RPMI8226 (cell line): ENCODE results near the gene MRPL37.
"Not testable (repeated sequence)": the region's sequence is repeated elsewhere in the genome, so short reads cannot be mapped to it uniquely, and the experiment has no call there.

ENCODE experiments used
- DNase-seq: peaks from one replicate; pipeline ENCODE4 v3.0.0-alpha.2; 2015

MRPL37 gene

GRCh38 chr1:54220004-54220811 is 20.2 kb downstream of the MRPL37 start:
- no peak for DNase-seq

- DNase-seq, result no peak
Observed at GRCh38 chr1:54221113-54221834, 21.3 kb downstream of the MRPL37 start.

GRCh38 chr1:54221867-54222484 is 22.0 kb downstream of the MRPL37 start:
- no peak for DNase-seq

- DNase-seq, result no peak
Observed at GRCh38 chr1:54222711-54223110, 22.7 kb downstream of the MRPL37 start.

- no peak for DNase-seq
Observed at GRCh38 chr1:54223441-54224202, 23.7 kb downstream of the MRPL37 start.

- no peak for DNase-seq
Observed at GRCh38 chr1:54224233-54224632, 24.3 kb downstream of the MRPL37 start.

- no peak for DNase-seq
Observed at GRCh38 chr1:54225378-54225777, 25.4 kb downstream of the MRPL37 start.

- DNase-seq, result no peak
Observed at GRCh38 chr1:54225986-54226559, 26.1 kb downstream of the MRPL37 start.

- DNase-seq, result no peak
Observed at GRCh38 chr1:54227091-54227602, 27.2 kb downstream of the MRPL37 start.

- no peak for DNase-seq
Observed at GRCh38 chr1:54227891-54228310, 27.9 kb downstream of the MRPL37 start.

GRCh38 chr1:54228638-54229079 is 28.7 kb downstream of the MRPL37 start:
- no peak for DNase-seq

- no peak for DNase-seq
Observed at GRCh38 chr1:54229281-54229891, 29.4 kb downstream of the MRPL37 start.

- no peak for DNase-seq
Observed at GRCh38 chr1:54230507-54231339, 30.8 kb downstream of the MRPL37 start.

GRCh38 chr1:54233196-54233595 is 33.2 kb downstream of the MRPL37 start:
- not testable (repeated sequence) for DNase-seq

GRCh38 chr1:54234284-54234683 is 34.3 kb downstream of the MRPL37 start:
- no peak for DNase-seq

GRCh38 chr1:54237586-54237985 is 37.6 kb downstream of the MRPL37 start:
- no peak for DNase-seq

- no peak for DNase-seq
Observed at GRCh38 chr1:54238353-54239034, 38.5 kb downstream of the MRPL37 start.

- no peak for DNase-seq
Observed at GRCh38 chr1:54239035-54239383, 39.0 kb downstream of the MRPL37 start.

- no peak for DNase-seq
Observed at GRCh38 chr1:54239631-54240031, 39.7 kb downstream of the MRPL37 start.

GRCh38 chr1:54240741-54241335 is 40.9 kb downstream of the MRPL37 start:
- DNase-seq, result no peak
